Adrenal gland (tissue), 5 donors: ENCODE results near the gene CD163.

Source experiments
- CTCF ChIP-seq, 6 experiments: fragments of 450-650 bp in 4 of 6; fragments of 200-600 bp in 2 of 6; sonication (generic) in 1 of 6; IDR thresholded peaks; 1 replicate in 5 of 6; 2 replicates in 1 of 6; pipeline versions ENCODE4 v1.5.1 to v1.8.0; 2016 to 2021; ENCODE audit warnings: antibody characterized with exemption in 6 of 6, mild to moderate bottlenecking in 2 of 6, moderate library complexity in 1 of 6
- POLR2A ChIP-seq, 2 donors: fragments of 450-650 bp; IDR thresholded peaks; one replicate each; pipeline ENCODE4 v1.6.1; 2017; ENCODE audit warnings: antibody characterized with exemption in 2 of 2, mild to moderate bottlenecking in 2 of 2, moderate library complexity in 1 of 2
- donor health status: DM: no; HTN: no; CAD: no.

- TF ChIP-seq CTCF (IDR thresholded peaks at IDR 0.05) (no peak), POLR2A (IDR thresholded peaks at IDR 0.05) (no peak)
These were observed 10.8 kb upstream of the CD163 start for GRCh38 chr12:7514416-7514815.
